ENCODE measurements around the gene ZNF735. TPM values are rescaled to one million over a fixed set of nuclear protein-coding genes. Genes with fewer than 3 reads are reported as not detected.

Gene ZNF735
- total and polyA plus RNA-seq, 9 of the 15 experiments (the other 6 are each of a cell fraction or from before 2014, with no cell fraction given) = not detected

GRCh38 chr7:64192775-64193174 lies 14.2 kb upstream of the ZNF735 start:
- no peaks in the 10 kb centered on the region for H3K36me3 ChIP-seq (ENCODE audit: control insufficient read depth, insufficient read depth, low read length)
- no peaks in the 10 kb centered on the region for H3K79me2 ChIP-seq (ENCODE audit: control insufficient read depth, insufficient read depth, low read length)
- TF ChIP-seq MEF2D (tag; conservative IDR thresholded peaks at IDR 0.05; ENCODE audit: low read depth) (no peak), ZBTB33 (CRISPR knock-in tag; IDR thresholded peaks at IDR 0.05) (no peak), C11orf30 (IDR thresholded peaks at IDR 0.05; ENCODE audit: low read depth) (no peak), CCNT2 (IDR thresholded peaks at IDR 0.05; ENCODE audit: borderline replicate concordance, extremely low read depth, insufficient read length, low read depth, low read length) (no peak), JUN (IDR thresholded peaks at IDR 0.05; ENCODE audit: borderline replicate concordance, low read depth, low read length) (no peak), JUN (CRISPR knock-in tag; IDR thresholded peaks at IDR 0.05; ENCODE audit: borderline replicate concordance) (no peak), ZFP1 (CRISPR knock-in tag; IDR thresholded peaks at IDR 0.05) (no peak), GTF2E2 (tag; IDR thresholded peaks at IDR 0.05) (no peak), YBX1 (IDR thresholded peaks at IDR 0.05) (no peak), ZNF174 (CRISPR knock-in tag; IDR thresholded peaks at IDR 0.05) (no peak), THRA (IDR thresholded peaks at IDR 0.05) (no peak), SRF (CRISPR knock-in tag; IDR thresholded peaks at IDR 0.05) (no peak), DDX20 (tag; IDR thresholded peaks at IDR 0.05; ENCODE audit: low read depth) (no peak), FOXK1 (CRISPR knock-in tag; IDR thresholded peaks at IDR 0.05; ENCODE audit: borderline replicate concordance) (no peak), RBM14 (IDR thresholded peaks at IDR 0.05; ENCODE audit: borderline replicate concordance, insufficient read depth, low read depth, low read length) (no peak), FOXO4 (CRISPR knock-in tag; IDR thresholded peaks at IDR 0.05) (no peak)
- H3K4me2 ChIP-seq (ENCODE audit: insufficient read depth, low read length) = no peak overlapping the region
- ChIA-PET POLR2A (no interaction called here), CTCF (ENCODE audit: low intra/inter-chr PET ratio) (no interaction called here)
- no peak overlapping the region for H3K9ac ChIP-seq (ENCODE audit: insufficient read depth in 1 of 2, low read depth in 2 of 2, low read length in 2 of 2)
- intact Hi-C loops (cut with micrococcal nuclease) (no loop called here), in situ Hi-C loops (cut with MboI) (no loop called here)
- no peaks in the 10 kb centered on the region for H3K9me3 ChIP-seq (replicated peaks; ENCODE audit: control insufficient read depth, insufficient read depth, low read depth, low read length)
- no peaks in the 10 kb centered on the region for H4K20me1 ChIP-seq (replicated peaks; ENCODE audit: control insufficient read depth, insufficient read depth, low read length)
- no TSS peak for BruUV-seq (replicated peaks)
- DNase-seq (ENCODE audit: extremely low read depth in 1 of 4, low spot score in 3 of 4) = no peak
- no peak overlapping the region for H2AFZ ChIP-seq (ENCODE audit: low read depth, low read length)
- ATAC-seq = no peak
- no peaks in the 10 kb centered on the region for H3K9me1 ChIP-seq (ENCODE audit: control insufficient read depth, insufficient read depth, low read length)
- H3K4me1 ChIP-seq (replicated peaks in 1 of 2; ENCODE audit: control insufficient read depth in 2 of 2, insufficient read depth in 2 of 2, low read length in 2 of 2) = no peaks in the 10 kb centered on the region
- no peak overlapping the region for H3K27ac ChIP-seq (ENCODE audit: extremely low read depth, low read depth, low read length)
- H3K27me3 ChIP-seq (ENCODE audit: control insufficient read depth in 2 of 2, insufficient read depth in 2 of 2, low read length in 2 of 2) = no peaks in the 10 kb centered on the region
- no peak overlapping the region for H3K4me3 ChIP-seq
- WGBS (ENCODE audit: insufficient coverage, low coverage, missing lambda C conversion rate) = under 1% methylated on average over 8 of the region's 8 CpGs
- no peak for FAIRE-seq
